H1 (cell line): ENCODE measurements around the gene ZDHHC9. TPM values are rescaled to one million over a fixed set of nuclear protein-coding genes. Genes with fewer than 3 reads are reported as not detected.

Source experiments
- CTCF ChIA-PET: fragments of 300-600 bp; sonication (Branson Sonifier 250); formaldehyde crosslinking; loops from one replicate; lab custom pipeline; 2021; ENCODE audit not compliant: partially characterized antibody; lab: Charles Lee
- POLR2A ChIA-PET: fragments of 300-600 bp; sonication (Branson Sonifier 250); formaldehyde crosslinking; loops from one replicate; lab custom pipeline; 2021; ENCODE audit warnings: inconsistent platforms; ENCODE audit not compliant: partially characterized antibody; lab: Charles Lee
- DNase-seq, 2 experiments: peaks; one replicate each; pipeline versions ENCODE4 v3.0.0 to v3.0.0-alpha.2; 2010 to 2022; ENCODE audit warnings: low spot score in 2 of 2, low read depth in 1 of 2, mixed read lengths in 1 of 2
- FAIRE-seq: peaks from 2 replicates; lab custom pipeline; 2011; peaks lifted over from hg19 to GRCh38; lab: Jason Lieb, UNC
- H2AFZ ChIP-seq: 2 replicates; pipeline ENCODE4 v1.8.1; 2012; ENCODE audit warnings: low read length, inconsistent platforms
- H2AK5ac ChIP-seq: 2 replicates; pipeline ENCODE4 v1.6.1; 2013; ENCODE audit warnings: low read depth, low read length
- H2BK120ac ChIP-seq: replicated peaks from 2 replicates; pipeline ENCODE3; 2013; ENCODE audit warnings: low read depth, low read length, inconsistent platforms
- H2BK12ac ChIP-seq: 2 replicates; pipeline ENCODE4 v1.6.1; 2013; ENCODE audit warnings: low read depth, low read length
- H2BK15ac ChIP-seq: 2 replicates; pipeline ENCODE4 v1.6.1; 2013; ENCODE audit warnings: low read length
- H2BK20ac ChIP-seq: 2 replicates; pipeline ENCODE4 v1.6.1; 2013; ENCODE audit warnings: low read length
- H2BK5ac ChIP-seq: 2 replicates; pipeline ENCODE4 v1.6.1; 2013; ENCODE audit warnings: low read depth, low read length
- H3K14ac ChIP-seq: 2 replicates; pipeline ENCODE4 v1.6.1; 2013; ENCODE audit warnings: inconsistent platforms; ENCODE audit not compliant: insufficient read length
- H3K18ac ChIP-seq: 2 replicates; pipeline ENCODE4 v1.6.1; 2013; ENCODE audit warnings: low read length; ENCODE audit errors: extremely low read depth
- H3K23ac ChIP-seq: 2 replicates; pipeline ENCODE4 v1.6.1; 2013; ENCODE audit warnings: inconsistent platforms; ENCODE audit not compliant: insufficient read length
- H3K23me2 ChIP-seq: 2 replicates; pipeline ENCODE4 v1.6.1; 2013; ENCODE audit warnings: low read depth, low read length
- H3K27ac ChIP-seq: 2 replicates; pipeline ENCODE4 v1.6.1; 2011; ENCODE audit warnings: low read depth, low read length, inconsistent platforms
- H3K27me3 ChIP-seq, 4 experiments: replicated peaks in 1 of 4; 1 replicate in 1 of 4; 2 replicates in 3 of 4; pipeline versions ENCODE4 v1.6.1 to v1.8.1; 2011 to 2013; ENCODE audit warnings: low read length in 3 of 4, mild to moderate bottlenecking in 3 of 4, inconsistent platforms in 2 of 4, mixed read lengths in 2 of 4, moderate library complexity in 1 of 4; ENCODE audit not compliant: control insufficient read depth in 3 of 4, insufficient read depth in 3 of 4; ENCODE audit errors: extremely low read depth in 1 of 4
- H3K36me3 ChIP-seq, 4 experiments: 2 replicates each; pipeline versions ENCODE4 v1.6.1 to v1.8.1; 2011 to 2013; ENCODE audit warnings: mild to moderate bottlenecking in 4 of 4, low read length in 3 of 4, moderate library complexity in 2 of 4, control low read depth in 1 of 4, inconsistent platforms in 1 of 4; ENCODE audit not compliant: insufficient read depth in 4 of 4, control insufficient read depth in 2 of 4
- H3K4ac ChIP-seq: replicated peaks from 2 replicates; pipeline ENCODE3; 2013; ENCODE audit warnings: low read length, low read depth, mixed read lengths, inconsistent platforms; ENCODE audit not compliant: insufficient read length
- H3K4me1 ChIP-seq, 4 experiments: replicated peaks in 1 of 4; 1 replicate in 1 of 4; 2 replicates in 3 of 4; pipeline versions ENCODE4 v1.6.1 to v1.8.1; 2011 to 2013; ENCODE audit warnings: low read length in 3 of 4, inconsistent platforms in 2 of 4, mixed read lengths in 1 of 4; ENCODE audit not compliant: insufficient read depth in 4 of 4, control insufficient read depth in 3 of 4
- H3K4me2 ChIP-seq, 2 experiments: 2 replicates each; pipeline versions ENCODE4 v1.6.1 to v1.8.1; 2011 to 2013; ENCODE audit warnings: low read depth in 2 of 2, low read length in 2 of 2, control low read depth in 1 of 2, inconsistent platforms in 1 of 2, mild to moderate bottlenecking in 1 of 2; ENCODE audit not compliant: insufficient read depth in 1 of 2
- H3K4me3 ChIP-seq, 4 experiments: fragments of 200-600, 300-600 bp in 1 of 4; sonication (generic), shearing (Covaris generic), sonication (Bioruptor Twin) in 1 of 4; 2 replicates each; pipeline versions ENCODE4 v1.5.1 to v1.8.1; 2011 to 2016; ENCODE audit warnings: low read length in 4 of 4, low read depth in 3 of 4, control low read depth in 2 of 4, inconsistent platforms in 2 of 4, mild to moderate bottlenecking in 2 of 4, mixed read lengths in 1 of 4, moderate library complexity in 1 of 4; ENCODE audit not compliant: insufficient read depth in 2 of 4; ENCODE audit errors: extremely low read depth in 1 of 4
- H3K56ac ChIP-seq: replicated peaks from 2 replicates; pipeline ENCODE3; 2013; ENCODE audit warnings: low read depth, mild to moderate bottlenecking, mixed read lengths, low read length, inconsistent platforms; ENCODE audit not compliant: insufficient read length
- H3K79me1 ChIP-seq: 2 replicates; pipeline ENCODE4 v1.6.1; 2013; ENCODE audit warnings: low read depth, low read length, control low read depth
- H3K79me2 ChIP-seq, 2 experiments: 2 replicates each; pipeline versions ENCODE4 v1.6.1 to v1.8.1; 2012 to 2013; ENCODE audit warnings: low read length in 2 of 2, mild to moderate bottlenecking in 2 of 2, inconsistent platforms in 1 of 2; ENCODE audit not compliant: insufficient read depth in 2 of 2, control insufficient read depth in 1 of 2
- H3K9ac ChIP-seq, 4 experiments: replicated peaks in 1 of 4; 1 replicate in 1 of 4; 2 replicates in 3 of 4; pipeline versions ENCODE4 v1.6.1 to v1.8.1; 2011 to 2013; ENCODE audit warnings: low read depth in 3 of 4, low read length in 3 of 4, control low read depth in 2 of 4, mild to moderate bottlenecking in 2 of 4, moderate library complexity in 2 of 4, inconsistent platforms in 1 of 4; ENCODE audit errors: extremely low read depth in 1 of 4
- H3K9me3 ChIP-seq, 2 experiments: 2 replicates each; pipeline versions ENCODE4 v1.6.1 to v1.8.1; 2012 to 2013; ENCODE audit warnings: mild to moderate bottlenecking in 2 of 2, moderate library complexity in 2 of 2, control low read depth in 1 of 2, inconsistent platforms in 1 of 2, low read depth in 1 of 2, low read length in 1 of 2, mixed read lengths in 1 of 2; ENCODE audit not compliant: insufficient read depth in 2 of 2
- H4K20me1 ChIP-seq, 2 experiments: replicated peaks in 1 of 2; 2 replicates each; pipeline versions ENCODE3 to v1.8.1; 2011 to 2013; ENCODE audit warnings: inconsistent platforms in 2 of 2, low read length in 2 of 2, mild to moderate bottlenecking in 1 of 2; ENCODE audit not compliant: insufficient read depth in 2 of 2, control insufficient read depth in 1 of 2
- H4K5ac ChIP-seq: 2 replicates; pipeline ENCODE4 v1.6.1; 2013; ENCODE audit warnings: low read length, low read depth, mixed read lengths, inconsistent platforms; ENCODE audit not compliant: insufficient read length
- H4K8ac ChIP-seq: 2 replicates; pipeline ENCODE4 v1.8.0; 2013; ENCODE audit warnings: mild to moderate bottlenecking, moderate library complexity, low read length, inconsistent platforms; ENCODE audit not compliant: insufficient read depth; ENCODE audit errors: extremely low read depth
- H4K91ac ChIP-seq: replicated peaks from 2 replicates; pipeline ENCODE3; 2013; ENCODE audit warnings: low read length, mixed read lengths, inconsistent platforms; ENCODE audit not compliant: insufficient read length
- ASH2L ChIP-seq: fragments of 200-600, 300-600 bp; sonication (generic); IDR thresholded peaks from one replicate; pipeline ENCODE4 v1.7.1; 2017; ENCODE audit warnings: low read length
- CBX5 ChIP-seq: fragments of 300-800, 300-1000 bp; sonication (generic); IDR thresholded peaks from 2 replicates; pipeline ENCODE4 v1.7.1; 2016; ENCODE audit warnings: antibody characterized with exemption, low read length, low read depth
- CBX8 ChIP-seq: fragments of 300-800, 300-1000 bp; sonication (generic); IDR thresholded peaks from 2 replicates; pipeline ENCODE4 v1.7.1; 2016; ENCODE audit warnings: low read depth, low read length, borderline replicate concordance
- CREB1 ChIP-seq: IDR thresholded peaks from 2 replicates; pipeline ENCODE4 v1.6.1; 2012; ENCODE audit warnings: inconsistent platforms
- JUND ChIP-seq: IDR thresholded peaks from 2 replicates; pipeline ENCODE4 v1.6.1; 2011; ENCODE audit warnings: mild to moderate bottlenecking, improper control_type of control experiment, low read length
- KDM1A ChIP-seq: fragments of 200-600, 300-600 bp; sonication (generic); IDR thresholded peaks from 2 replicates; pipeline ENCODE4 v1.7.1; 2016; ENCODE audit warnings: mild to moderate bottlenecking, low read length, borderline replicate concordance
- POLR2AphosphoS5 ChIP-seq: IDR thresholded peaks from 2 replicates; pipeline ENCODE4 v1.6.1; 2011; ENCODE audit warnings: low read depth, low read length
- POU5F1 ChIP-seq: IDR thresholded peaks from 2 replicates; pipeline ENCODE4 v1.6.1; 2011; ENCODE audit warnings: low read depth, mild to moderate bottlenecking, low read length, moderate library complexity
- RNF2 ChIP-seq: fragments of 200-900, 300-1000 bp; sonication (generic); IDR thresholded peaks from 2 replicates; pipeline ENCODE4 v1.7.1; 2016; ENCODE audit warnings: borderline replicate concordance, low read depth, mild to moderate bottlenecking, antibody characterized with exemption, low read length; ENCODE audit not compliant: poor library complexity, severe bottlenecking; ENCODE audit errors: missing control alignments
- SAP30 ChIP-seq: fragments of 300-600 bp; sonication (generic); IDR thresholded peaks from 2 replicates; pipeline ENCODE4 v1.7.1; 2012; ENCODE audit warnings: low read length, moderate library complexity, mild to moderate bottlenecking, inconsistent platforms; ENCODE audit not compliant: insufficient read depth, insufficient replicate concordance
- SUZ12 ChIP-seq: fragments of 200-600 bp; sonication (generic); IDR thresholded peaks from 2 replicates; pipeline ENCODE4 v1.6.1; 2012; ENCODE audit warnings: mild to moderate bottlenecking, inconsistent platforms, low read length, moderate library complexity, mixed read lengths
- WGBS, 2 experiments: shearing (Covaris generic) in 1 of 2; methylation state at CpG; one replicate each; pipeline versions ENCODE4 v1.1.6 to v1.1.7; 2013 to 2015; ENCODE audit warnings: low lambda C conversion rate in 2 of 2, mixed read lengths in 2 of 2, inconsistent platforms in 1 of 2, low coverage in 1 of 2, missing lambda C conversion rate in 1 of 2; ENCODE audit not compliant: insufficient replicate concordance in 2 of 2, insufficient coverage in 1 of 2, insufficient read length in 1 of 2; ENCODE audit errors: extremely low coverage in 1 of 2, missing lambda C conversion rate in 1 of 2; 5-methylcytosine and 5-hydroxymethylcytosine counted together
- polyA plus RNA-seq, 7 experiments: library from polyadenylated mRNA; depleted of rRNA in 3 of 7; stranded (reverse) in 5 of 7; unstranded in 2 of 7; fragments of >200 nt in 5 of 7; fragments of 200-250 nt in 2 of 7; gene quantifications; 1 replicate in 5 of 7; 2 replicates in 1 of 7; 4 replicates in 1 of 7; pipeline versions ENCODE4 v1.2.1 to v1.2.3, GENCODE V29; 2011 to 2013; ENCODE audit warnings: missing spikeins in 2 of 7, mixed read lengths in 2 of 7
- total RNA-seq: library from RNA; stranded (reverse); fragmentation: NEBNext Ultra II Directional; extraction: Animal tissue kit (Norgen Biotek cat#: 25700); gene quantifications from 2 replicates; pipeline ENCODE4 v1.2.1, GENCODE V29; 2021

ZDHHC9 gene
- total and polyA plus RNA-seq, 2 of the 8 experiments (the other 6 are each of a cell fraction or from before 2014, with no cell fraction given), result 18.1 to 28.3 TPM

DNA sequence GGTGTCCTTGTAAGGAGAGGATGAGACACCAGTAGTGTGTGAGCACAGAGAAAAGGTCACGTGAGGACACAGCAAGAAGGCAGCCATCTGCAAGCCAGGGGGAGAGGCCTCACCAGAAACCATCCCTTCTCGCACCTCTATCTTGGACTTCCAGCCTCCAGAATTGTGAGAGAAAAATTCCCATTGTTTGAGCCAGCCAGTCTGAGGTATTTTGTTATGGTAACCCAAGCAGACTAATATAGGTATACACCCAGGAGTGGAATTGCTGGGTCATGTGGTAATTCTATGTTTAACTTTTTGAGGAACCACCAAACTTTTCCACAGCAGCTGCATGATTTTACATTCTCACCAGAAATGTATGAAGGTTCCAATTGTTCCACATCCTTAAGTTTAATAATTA lies 25.6 kb downstream of the ZDHHC9 start:
- Histone ChIP-seq H3K23ac (no peak overlapping the region), H2AFZ (no peak overlapping the region), H3K4ac (no peak overlapping the region), H2BK12ac (no peak overlapping the region), H3K4me2 (no peak overlapping the region), H4K8ac (no peak overlapping the region), H3K79me2 (no peaks in the 10 kb centered on the region), H4K91ac (no peak overlapping the region), H3K14ac (no peak overlapping the region), H3K4me1 (no peaks in the 10 kb centered on the region), H2BK15ac (no peak overlapping the region), H2AK5ac (no peak overlapping the region), H3K56ac (no peak overlapping the region), H2BK5ac (no peak overlapping the region), H4K5ac (no peak overlapping the region), H3K4me3 (no peak overlapping the region), H3K36me3 (peaks cover 0 to 8% (median 0%) of the 10 kb centered on the region in 4 experiments; a peak in 1 of 8 replicates), H2BK120ac (no peak overlapping the region), H2BK20ac (no peak overlapping the region), H4K20me1 (no peaks in the 10 kb centered on the region), H3K18ac (no peak overlapping the region), H3K9ac (no peak overlapping the region), H3K79me1 (no peaks in the 10 kb centered on the region), H3K9me3 (no peaks in the 10 kb centered on the region), H3K27me3 (no peaks in the 10 kb centered on the region), H3K27ac (no peak overlapping the region), H3K23me2 (no peaks in the 10 kb centered on the region)
- DNase-seq, result no peak
- 100% methylated on average over 1 of the region's 2 CpGs; no CpG with 5 or more reads in 1 of the 2 experiments for whole genome bisulfite sequencing, 2 experiments
- FAIRE-seq, result no peak
- ChIA-PET POLR2A (no interaction called here), CTCF (no interaction called here)
- TF ChIP-seq POU5F1, result no peak
- TF ChIP-seq RNF2, result no peak
- no peak for TF ChIP-seq POLR2AphosphoS5
- no peak for TF ChIP-seq ASH2L
- TF ChIP-seq CREB1, result no peak
- TF ChIP-seq JUND, result no peak
- TF ChIP-seq SUZ12, result no peak
- TF ChIP-seq CBX5, result no peak
- no peak for TF ChIP-seq SAP30
- TF ChIP-seq CBX8, result no peak
- TF ChIP-seq KDM1A, result no peak
